ENCODE data around the gene SLC25A26.

- TF ChIP-seq POLR2A (IDR thresholded peaks at IDR 0.05) (no peak), CTCF (IDR thresholded peaks at IDR 0.05) (no peak)
Observed at GRCh38 chr3:66271231-66271630, 50.4 kb downstream of the SLC25A26 start.
